Activated CD4-positive, alpha-beta T cell treated with anti-CD3 and anti-CD28 coated beads, Interleukin-2, amount 50 U/mL, for 16 hours (primary cell): Measurements from ENCODE around the gene HS6ST3.
"Not testable (repeated sequence)": the region's sequence is repeated elsewhere in the genome, so short reads cannot be mapped to it uniquely, and the experiment has no call there.

Experiments
- DNase-seq: peaks from one replicate; pipeline ENCODE4 v3.0.0-alpha.2; 2020

Gene HS6ST3

GRCh38 chr13:96093296-96094006 is 3.5 kb downstream of the HS6ST3 start:
- no peak for DNase-seq

GRCh38 chr13:96100457-96101220 is 10.7 kb downstream of the HS6ST3 start:
- DNase-seq: no peak

- DNase-seq: no peak
These were observed 14.6 kb downstream of the HS6ST3 start for GRCh38 chr13:96104516-96104915.

- not testable (repeated sequence) for DNase-seq
These were observed 18.2 kb downstream of the HS6ST3 start for GRCh38 chr13:96108072-96108471.

GRCh38 chr13:96109125-96109524 is 19.2 kb downstream of the HS6ST3 start:
- DNase-seq: no peak

GRCh38 chr13:96112936-96113335 is 23.0 kb downstream of the HS6ST3 start:
- DNase-seq: no peak

- not testable (repeated sequence) for DNase-seq
These were observed 25.5 kb downstream of the HS6ST3 start for GRCh38 chr13:96115368-96115767.

- no peak for DNase-seq
These were observed 30.0 kb downstream of the HS6ST3 start for GRCh38 chr13:96119921-96120320.

- no peak for DNase-seq
These were observed 41.0 kb downstream of the HS6ST3 start for GRCh38 chr13:96130818-96131340.

- no peak for DNase-seq
These were observed 51.1 kb downstream of the HS6ST3 start for GRCh38 chr13:96141032-96141431.

GRCh38 chr13:96159725-96160124 is 69.8 kb downstream of the HS6ST3 start:
- no peak for DNase-seq

- DNase-seq: no peak
These were observed 71.2 kb downstream of the HS6ST3 start for GRCh38 chr13:96161141-96161540.

- no peak for DNase-seq
These were observed 75.9 kb downstream of the HS6ST3 start for GRCh38 chr13:96165840-96166239.

GRCh38 chr13:96172066-96172465 is 82.2 kb downstream of the HS6ST3 start:
- no peak for DNase-seq

- DNase-seq: no peak
These were observed 88.9 kb downstream of the HS6ST3 start for GRCh38 chr13:96178759-96179158.

- no peak for DNase-seq
These were observed 89.4 kb downstream of the HS6ST3 start for GRCh38 chr13:96179309-96179708.

GRCh38 chr13:96181911-96182310 is 92.0 kb downstream of the HS6ST3 start:
- no peak for DNase-seq

GRCh38 chr13:96185818-96186217 is 95.9 kb downstream of the HS6ST3 start:
- no peak for DNase-seq

- no peak for DNase-seq
These were observed 101.5 kb downstream of the HS6ST3 start for GRCh38 chr13:96191367-96191766.

GRCh38 chr13:96193728-96194310 is 103.9 kb downstream of the HS6ST3 start:
- no peak for DNase-seq

GRCh38 chr13:96198038-96198437 is 108.1 kb downstream of the HS6ST3 start:
- no peak for DNase-seq

- DNase-seq: no peak
These were observed 109.4 kb downstream of the HS6ST3 start for GRCh38 chr13:96199315-96199714.

- no peak for DNase-seq
These were observed 110.9 kb downstream of the HS6ST3 start for GRCh38 chr13:96200810-96201209.

- DNase-seq: no peak
These were observed 112.4 kb downstream of the HS6ST3 start for GRCh38 chr13:96202315-96202714.
